Caco-2 (cell line): ENCODE measurements around the gene ULK2. TPM values are rescaled to one million over a fixed set of nuclear protein-coding genes. Genes with fewer than 3 reads are reported as not detected.

Experiments
- BruUV-seq: library from RNA; stranded (reverse); fragments of 400-500 nt; replicated peaks from 2 replicates; lab custom pipeline; 2021; lab: Mats Ljungman, UMichigan
- CTCF ChIA-PET: fragments of 300-600 bp; sonication (Branson Sonifier 250); formaldehyde crosslinking; loops from one replicate; lab custom pipeline; 2022; ENCODE audit warnings: antibody characterized with exemption; lab: Charles Lee
- POLR2A ChIA-PET: fragments of 300-600 bp; sonication (Branson Sonifier 250); formaldehyde crosslinking; loops from one replicate; lab custom pipeline; 2022; ENCODE audit warnings: antibody characterized with exemption; lab: Charles Lee
- DNase-seq, 2 experiments: peaks; one replicate each; pipeline versions ENCODE4 v3.0.0 to v3.0.0-alpha.2; 2020 to 2022
- H3K27me3 ChIP-seq: replicated peaks from 2 replicates; pipeline ENCODE4 v1.6.0; 2011; ENCODE audit warnings: low read length; ENCODE audit not compliant: control insufficient read depth, insufficient read depth
- H3K36me3 ChIP-seq: 2 replicates; pipeline ENCODE4 v1.5.1; 2011; ENCODE audit warnings: low read length; ENCODE audit not compliant: control insufficient read depth, insufficient read depth
- H3K4me1 ChIP-seq: fragments of 250-450 bp; sonication (Bioruptor Pico); 2 replicates; pipeline ENCODE4 v1.5.1; 2020; ENCODE audit warnings: mild to moderate bottlenecking
- H3K4me3 ChIP-seq: 2 replicates; pipeline ENCODE4 v1.5.1; 2011; ENCODE audit warnings: low read depth, mild to moderate bottlenecking, control low read depth, low read length
- H3K9me3 ChIP-seq: fragments of 250-450 bp; sonication (Bioruptor Pico); 2 replicates; pipeline ENCODE4 v1.5.1; 2020; ENCODE audit warnings: mild to moderate bottlenecking, moderate library complexity
- H3K27ac Mint-ChIP-seq: one replicate; pipeline ENCODE4 v1.8.0; 2022; ENCODE audit warnings: mixed read lengths; ENCODE audit not compliant: unreplicated experiment
- H3K27me3 Mint-ChIP-seq: one replicate; pipeline ENCODE4 v1.8.0; 2022; ENCODE audit warnings: mixed read lengths; ENCODE audit not compliant: insufficient read depth, unreplicated experiment
- H3K36me3 Mint-ChIP-seq: one replicate; pipeline ENCODE4 v1.8.0; 2022; ENCODE audit warnings: mild to moderate bottlenecking, mixed read lengths; ENCODE audit not compliant: insufficient read depth, unreplicated experiment
- H3K4me1 Mint-ChIP-seq: one replicate; pipeline ENCODE4 v1.8.0; 2022; ENCODE audit warnings: low read depth, mixed read lengths; ENCODE audit not compliant: unreplicated experiment
- H3K4me3 Mint-ChIP-seq: one replicate; pipeline ENCODE4 v1.8.0; 2022; ENCODE audit warnings: mild to moderate bottlenecking, moderate library complexity, mixed read lengths; ENCODE audit not compliant: unreplicated experiment
- H3K9me3 Mint-ChIP-seq: one replicate; pipeline ENCODE4 v1.8.0; 2022; ENCODE audit warnings: mixed read lengths; ENCODE audit not compliant: unreplicated experiment
- CTCF ChIP-seq, 2 experiments: fragments of 200-600 bp in 1 of 2; IDR thresholded peaks; 1 replicate in 1 of 2; 2 replicates in 1 of 2; pipeline versions ENCODE4 v1.5.1 to v1.8.0; 2011 to 2022; ENCODE audit warnings: antibody characterized with exemption in 1 of 2, control low read depth in 1 of 2, inconsistent platforms in 1 of 2, low read depth in 1 of 2, low read length in 1 of 2, mild to moderate bottlenecking in 1 of 2, moderate library complexity in 1 of 2; ENCODE audit not compliant: insufficient read depth in 1 of 2, severe bottlenecking in 1 of 2, unreplicated experiment in 1 of 2
- intact Hi-C: fragments of 100-400 bp; cut with micrococcal nuclease; formaldehyde crosslinking; loops from one replicate; pipeline ENCODE4 v1.10.0; 2022; ENCODE audit not compliant: unreplicated experiment
- total RNA-seq: library from RNA; stranded (reverse); gene quantifications from 2 replicates; pipeline ENCODE4 v1.2.3, GENCODE V29; 2022

ULK2 gene
- total RNA-seq, 1 experiment from 2014 or later = 9.2 TPM

DNA sequence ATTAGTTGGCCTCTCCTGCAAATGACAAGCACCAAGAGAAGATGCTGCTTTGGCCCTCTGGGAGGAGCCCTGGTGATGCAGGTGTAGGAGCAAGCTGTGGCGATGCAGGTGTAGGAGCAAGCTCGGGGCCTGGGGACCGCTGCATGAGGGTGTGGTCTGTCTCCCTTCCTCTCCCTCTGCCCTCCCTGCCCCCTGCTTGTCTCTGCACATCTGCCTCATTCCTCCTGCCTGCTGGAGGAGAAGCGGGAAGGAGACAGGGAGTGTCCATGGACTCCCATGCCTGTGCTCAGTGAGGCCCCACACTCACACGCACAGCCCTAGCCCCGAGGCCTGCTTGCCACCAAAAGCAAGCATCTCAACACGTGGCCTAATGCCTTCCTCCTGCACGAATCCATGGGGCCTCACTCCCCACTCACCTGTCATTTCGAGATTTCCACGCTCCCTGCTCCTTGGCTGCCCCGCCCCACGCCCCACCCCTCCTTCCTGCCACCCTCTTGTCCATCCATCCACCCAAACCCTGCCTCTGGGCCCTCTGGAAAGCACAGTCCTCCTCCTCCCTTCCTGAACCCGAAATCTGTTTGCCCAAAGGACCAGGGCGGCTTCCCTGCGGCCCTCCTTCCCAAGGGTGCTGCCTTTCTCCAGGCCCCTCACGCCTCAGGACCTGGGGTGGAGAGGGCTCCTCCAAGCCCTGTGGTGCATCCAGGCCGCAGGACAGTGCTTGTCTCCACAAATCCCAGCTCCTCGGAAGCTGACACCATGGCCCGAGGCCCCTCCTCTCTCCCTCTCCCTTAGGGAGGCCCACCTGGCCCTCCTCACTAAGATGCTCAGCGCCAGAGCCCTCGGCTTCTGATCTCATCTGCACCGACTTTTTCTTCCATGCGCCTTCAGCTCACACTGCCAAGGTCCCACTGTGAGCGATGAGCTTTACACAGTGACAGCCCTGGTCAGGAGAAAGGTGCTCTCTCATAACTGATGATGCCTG lies 107.9 kb downstream of the ULK2 start:
- intact Hi-C loops = loop anchor here (5.0 kb wide), 1 partner anchor 58 kb away; no protein-coding TSS in a partner anchor
- H3K27me3 Mint-ChIP-seq = no peaks in the 10 kb centered on the region
- ChIA-PET POLR2A (no interaction called here), CTCF (interaction anchor here (0.6 to 0.7 kb wide), 2 partner anchors 11 to 348 kb away, joined by 3 read pairs; no protein-coding TSS in a partner anchor)
- H3K9me3 Mint-ChIP-seq = no peaks in the 10 kb centered on the region
- H3K4me3 Mint-ChIP-seq = no peak overlapping the region
- no peak overlapping the region for H3K27ac Mint-ChIP-seq
- H3K4me1 Mint-ChIP-seq = no peaks in the 10 kb centered on the region
- H3K4me1 ChIP-seq = no peaks in the 10 kb centered on the region
- no peak for DNase-seq
- no TSS peak for BruUV-seq
- no peaks in the 10 kb centered on the region for H3K9me3 ChIP-seq
- no peaks in the 10 kb centered on the region for H3K36me3 ChIP-seq
- H3K36me3 Mint-ChIP-seq = no peaks in the 10 kb centered on the region
- H3K4me3 ChIP-seq = no peak overlapping the region
- TF ChIP-seq CTCF (IDR thresholded peaks at IDR 0.05; ENCODE audit: insufficient read depth in 1 of 2, low read depth in 1 of 2, low read length in 1 of 2, severe bottlenecking in 1 of 2, unreplicated experiment in 1 of 2) = no peak
- no peaks in the 10 kb centered on the region for H3K27me3 ChIP-seq

- no TSS peak for BruUV-seq
- Histone ChIP-seq H3K36me3 (no peaks in the 10 kb centered on the region), H3K9me3 (no peaks in the 10 kb centered on the region), H3K27me3 (no peaks in the 10 kb centered on the region), H3K4me1 (0 out of 2 replicates have a peak, but pooled peaks cover 2% of the 10 kb centered on the region), H3K4me3 (no peak overlapping the region)
- DNase-seq = no peak
- no peaks in the 10 kb centered on the region for H3K36me3 Mint-ChIP-seq
- intact Hi-C loops = no loop called here
- no peak for TF ChIP-seq CTCF (IDR thresholded peaks at IDR 0.05; ENCODE audit: insufficient read depth in 1 of 2, low read depth in 1 of 2, low read length in 1 of 2, severe bottlenecking in 1 of 2, unreplicated experiment in 1 of 2)
- no peaks in the 10 kb centered on the region for H3K4me1 Mint-ChIP-seq
- POLR2A ChIA-PET = interaction anchor here (0.6 kb wide), 1 partner anchor 41 kb away, joined by 3 read pairs; the partner anchor contains the start of gene SLC47A2
- H3K9me3 Mint-ChIP-seq = no peaks in the 10 kb centered on the region
- no peak overlapping the region for H3K4me3 Mint-ChIP-seq
- CTCF ChIA-PET = no interaction called here
- H3K27me3 Mint-ChIP-seq = no peaks in the 10 kb centered on the region
- H3K27ac Mint-ChIP-seq = no peak overlapping the region
These were observed 110.1 kb downstream of the ULK2 start for GRCh38 chr17:19757536-19758180.

DNA sequence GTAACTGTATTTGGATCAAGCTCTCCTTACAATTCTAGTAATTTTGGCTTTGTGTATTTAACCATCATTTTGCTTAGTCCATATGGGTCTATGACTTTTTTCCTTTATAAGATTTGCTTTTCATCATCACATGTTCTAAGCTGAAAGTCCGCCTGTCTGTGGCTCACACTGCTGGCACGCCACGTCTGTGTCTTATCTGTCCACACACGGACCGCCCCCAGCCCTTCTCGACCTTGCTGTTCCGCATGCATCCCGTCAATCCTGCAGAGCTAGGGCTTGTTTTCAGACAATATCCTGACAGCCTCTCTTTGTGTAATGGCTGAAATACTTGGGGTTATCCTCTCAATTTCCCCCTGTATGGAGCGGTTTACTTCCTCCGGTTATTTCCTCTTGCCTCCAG lies 111.2 kb downstream of the ULK2 start:
- no TSS peak for BruUV-seq
- no peak overlapping the region for H3K4me3 Mint-ChIP-seq
- Histone ChIP-seq H3K9me3 (no peaks in the 10 kb centered on the region), H3K4me3 (no peak overlapping the region), H3K36me3 (no peaks in the 10 kb centered on the region), H3K4me1 (0 out of 2 replicates have a peak, but pooled peaks cover 6% of the 10 kb centered on the region), H3K27me3 (no peaks in the 10 kb centered on the region)
- no peak overlapping the region for H3K27ac Mint-ChIP-seq
- no peak for DNase-seq
- H3K27me3 Mint-ChIP-seq = no peaks in the 10 kb centered on the region
- TF ChIP-seq CTCF (IDR thresholded peaks at IDR 0.05; ENCODE audit: insufficient read depth in 1 of 2, low read depth in 1 of 2, low read length in 1 of 2, severe bottlenecking in 1 of 2, unreplicated experiment in 1 of 2) = no peak
- intact Hi-C loops = no loop called here
- H3K4me1 Mint-ChIP-seq = no peaks in the 10 kb centered on the region
- CTCF ChIA-PET = no interaction called here
- POLR2A ChIA-PET = no interaction called here
- no peaks in the 10 kb centered on the region for H3K9me3 Mint-ChIP-seq
- H3K36me3 Mint-ChIP-seq = no peaks in the 10 kb centered on the region
